ENCODE data around the gene PJVK.

Gene PJVK

DNA sequence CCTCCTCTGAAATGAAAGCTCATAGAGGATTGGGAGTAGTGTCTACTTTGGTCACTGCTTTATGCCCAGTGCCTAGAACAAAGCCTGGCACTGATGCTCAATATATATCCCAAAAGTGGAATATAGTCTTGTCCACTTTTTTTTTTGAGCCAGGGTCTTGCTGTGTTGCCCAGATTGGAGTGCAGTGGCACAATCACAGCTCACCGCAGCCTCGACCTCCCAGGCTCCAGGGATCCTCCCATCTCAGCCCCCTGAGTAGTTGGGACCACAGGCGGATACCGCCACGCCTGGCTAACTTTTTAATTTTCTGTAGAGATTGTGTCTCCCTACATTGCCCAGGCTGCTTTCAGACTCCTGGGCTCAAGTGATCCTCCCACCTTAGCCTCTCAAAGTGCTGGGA is 23.4 kb downstream of the PJVK start:
- Histone ChIP-seq H3K4me1 (ENCODE audit: insufficient read depth, insufficient read length) (no peaks in the 10 kb centered on the region), H3K36me3 (ENCODE audit: insufficient read depth, insufficient read length, low read length) (no peaks in the 10 kb centered on the region), H3K9ac (ENCODE audit: insufficient read length, low read depth) (no peak overlapping the region), H3K9me3 (ENCODE audit: insufficient read depth, low read length) (no peaks in the 10 kb centered on the region), H3K4me3 (ENCODE audit: insufficient read length, low read depth) (no peak overlapping the region), H3K27me3 (ENCODE audit: insufficient read depth, insufficient read length) (peaks cover 5% of the 10 kb centered on the region)
- no peak for DNase-seq (ENCODE audit: low read depth, low spot score)
- no peak for TF ChIP-seq SUZ12 (IDR thresholded peaks at IDR 0.05; ENCODE audit: extremely low read depth, insufficient read depth, insufficient read length)
- TF ChIP-seq ZNF274 (IDR thresholded peaks at IDR 0.05; ENCODE audit: low read depth, low read length), result no peak
- no peak for TF ChIP-seq YY1 (IDR thresholded peaks at IDR 0.05; ENCODE audit: insufficient read depth, insufficient read length)

DNA sequence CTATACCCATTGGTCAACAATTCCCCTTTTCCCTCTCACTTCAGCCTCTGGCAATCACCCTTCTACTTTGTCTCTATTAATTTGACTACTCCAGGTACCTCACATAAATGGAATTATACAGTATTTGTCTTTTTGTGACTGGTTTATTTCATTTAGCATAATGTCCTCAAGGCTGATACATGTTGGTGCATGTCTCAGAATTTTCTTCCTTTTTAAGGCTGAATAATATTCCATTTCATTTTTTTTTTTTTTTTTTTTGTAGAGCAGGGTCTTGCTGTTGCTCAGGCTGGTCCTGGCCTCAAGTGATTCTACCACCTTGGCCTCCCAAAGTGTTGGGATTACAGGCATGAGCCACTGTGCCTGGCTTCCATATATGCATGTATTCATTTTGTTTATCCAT is 25.3 kb downstream of the PJVK start:
- Histone ChIP-seq H3K4me1 (ENCODE audit: insufficient read depth, insufficient read length) (no peaks in the 10 kb centered on the region), H3K4me3 (ENCODE audit: insufficient read length, low read depth) (no peak overlapping the region), H3K27me3 (ENCODE audit: insufficient read depth, insufficient read length) (peaks cover 17% of the 10 kb centered on the region), H3K36me3 (ENCODE audit: insufficient read depth, insufficient read length, low read length) (no peaks in the 10 kb centered on the region), H3K9me3 (ENCODE audit: insufficient read depth, low read length) (no peaks in the 10 kb centered on the region), H3K9ac (ENCODE audit: insufficient read length, low read depth) (no peak overlapping the region)
- DNase-seq (ENCODE audit: low read depth, low spot score), result no peak
- TF ChIP-seq SUZ12 (IDR thresholded peaks at IDR 0.05; ENCODE audit: extremely low read depth, insufficient read depth, insufficient read length) (no peak), YY1 (IDR thresholded peaks at IDR 0.05; ENCODE audit: insufficient read depth, insufficient read length) (no peak), ZNF274 (IDR thresholded peaks at IDR 0.05; ENCODE audit: low read depth, low read length) (no peak)

DNA sequence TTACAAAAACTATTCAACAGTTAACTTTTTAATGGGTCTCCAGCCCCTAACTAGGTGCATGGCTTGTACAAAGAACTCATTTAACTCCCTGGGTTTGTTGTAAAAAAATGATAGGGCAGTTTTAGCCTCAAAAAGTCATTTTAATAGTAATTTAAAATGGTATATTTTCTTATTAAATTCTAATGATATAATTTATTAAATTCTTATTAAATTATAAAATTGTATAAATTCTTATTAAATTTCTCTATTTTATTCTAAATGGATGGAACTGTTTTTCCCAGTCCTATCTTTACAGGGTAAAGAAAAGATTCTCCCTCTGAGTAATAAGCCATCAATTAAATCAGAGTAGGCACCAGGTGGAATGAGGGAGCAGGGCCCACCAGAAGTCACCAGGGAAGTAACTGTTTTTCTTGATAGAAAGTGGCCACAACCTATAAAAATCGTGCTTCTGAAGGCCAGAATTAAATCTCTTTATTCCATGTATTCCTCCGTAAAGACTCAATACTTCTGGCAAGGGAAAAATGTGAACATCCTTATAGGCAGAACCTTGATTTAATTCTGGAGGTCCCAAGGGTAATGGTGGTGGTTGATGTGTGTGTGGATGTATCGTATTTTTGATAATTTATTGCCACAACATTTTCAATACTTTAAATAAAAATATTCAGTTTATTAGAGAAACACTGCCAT is 26.4 kb downstream of the PJVK start:
- DNase-seq (ENCODE audit: low read depth, low spot score), result no peak
- Histone ChIP-seq H3K9me3 (ENCODE audit: insufficient read depth, low read length) (no peaks in the 10 kb centered on the region), H3K4me1 (ENCODE audit: insufficient read depth, insufficient read length) (no peaks in the 10 kb centered on the region), H3K4me3 (ENCODE audit: insufficient read length, low read depth) (peak overlapping the region; percentile 81), H3K27me3 (ENCODE audit: insufficient read depth, insufficient read length) (peaks cover 18% of the 10 kb centered on the region), H3K9ac (ENCODE audit: insufficient read length, low read depth) (peak overlapping the region; percentile 76), H3K36me3 (ENCODE audit: insufficient read depth, insufficient read length, low read length) (no peaks in the 10 kb centered on the region)
- TF ChIP-seq ZNF274 (IDR thresholded peaks at IDR 0.05; ENCODE audit: low read depth, low read length), result no peak
- no peak for TF ChIP-seq YY1 (IDR thresholded peaks at IDR 0.05; ENCODE audit: insufficient read depth, insufficient read length)
- no peak for TF ChIP-seq SUZ12 (IDR thresholded peaks at IDR 0.05; ENCODE audit: extremely low read depth, insufficient read depth, insufficient read length)

DNA sequence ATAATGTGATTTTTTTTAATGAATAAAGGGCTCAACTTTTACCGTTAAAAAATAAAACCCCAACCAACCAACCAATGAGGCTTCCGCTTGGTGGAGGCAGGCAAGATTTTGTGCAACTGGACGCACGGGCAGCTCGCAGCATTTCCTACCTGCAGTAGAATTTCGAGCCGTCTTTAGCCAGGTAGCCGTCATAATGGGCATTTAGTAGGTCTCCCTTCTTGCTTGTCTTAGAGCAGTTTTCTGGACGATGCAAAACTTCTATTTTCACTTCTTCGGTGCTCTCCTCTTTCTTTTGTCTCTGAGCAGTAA is 26.9 kb downstream of the PJVK start:
- DNase-seq (ENCODE audit: low read depth, low spot score), result no peak
- Histone ChIP-seq H3K4me1 (ENCODE audit: insufficient read depth, insufficient read length) (no peaks in the 10 kb centered on the region), H3K4me3 (ENCODE audit: insufficient read length, low read depth) (peak overlapping the region; percentile 81), H3K36me3 (ENCODE audit: insufficient read depth, insufficient read length, low read length) (no peaks in the 10 kb centered on the region), H3K27me3 (ENCODE audit: insufficient read depth, insufficient read length) (peaks cover 18% of the 10 kb centered on the region), H3K9me3 (ENCODE audit: insufficient read depth, low read length) (no peaks in the 10 kb centered on the region), H3K9ac (ENCODE audit: insufficient read length, low read depth) (peak overlapping the region; percentile 76)
- TF ChIP-seq YY1 (IDR thresholded peaks at IDR 0.05; ENCODE audit: insufficient read depth, insufficient read length) (no peak), ZNF274 (IDR thresholded peaks at IDR 0.05; ENCODE audit: low read depth, low read length) (no peak), SUZ12 (IDR thresholded peaks at IDR 0.05; ENCODE audit: extremely low read depth, insufficient read depth, insufficient read length) (no peak)

DNA sequence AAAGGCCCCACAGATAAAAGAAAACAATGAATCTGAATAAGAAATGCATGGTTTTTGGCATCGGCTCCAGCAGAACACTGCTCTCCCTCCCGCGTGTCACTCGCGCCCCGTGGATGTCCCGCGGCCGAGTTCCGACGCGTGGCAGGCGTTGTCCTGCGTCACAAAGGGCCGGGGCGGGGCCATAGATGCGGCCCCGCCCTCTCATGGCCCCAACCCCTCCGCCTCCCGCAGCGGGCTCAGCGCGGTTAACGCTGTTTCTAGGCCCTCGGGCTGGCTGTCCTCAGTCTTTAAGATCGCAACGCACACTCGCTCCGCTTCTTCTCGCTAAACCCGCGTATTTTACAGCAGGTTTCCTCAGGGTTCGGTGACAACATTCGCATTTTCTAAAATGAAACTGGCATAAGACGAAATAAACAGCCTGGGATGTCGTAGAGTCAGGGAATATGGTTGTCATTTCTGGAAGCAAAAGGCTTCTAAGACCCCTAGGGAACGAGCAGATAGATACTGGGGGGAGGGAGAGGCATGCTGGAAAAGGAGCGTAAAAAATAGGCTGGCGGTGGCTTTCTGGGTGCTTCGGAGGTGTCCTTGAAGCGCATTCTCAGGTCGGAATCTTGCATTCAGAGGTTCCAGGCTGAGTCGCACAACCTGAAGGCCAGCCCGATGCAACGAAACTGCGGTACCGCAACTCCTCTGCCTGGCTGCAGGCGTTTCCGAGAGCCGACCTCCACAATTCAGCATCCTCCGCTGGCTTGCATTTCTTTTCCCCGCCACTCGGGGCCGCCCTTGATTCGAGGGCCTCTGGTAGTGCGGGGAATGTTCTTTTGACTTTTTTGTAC is 27.5 kb downstream of the PJVK start, which contains the start of gene FKBP7:
FKBP7 (minus strand) TSS at position 162 of the 836 bp plus-strand sequence; CDS start at position 61, 101 bp downstream.
- peak within 1 kb of the TSS; percentile 81 for H3K4me3 ChIP-seq (ENCODE audit: insufficient read length, low read depth)
- peaks cover 18% of the 10 kb centered on the region for H3K27me3 ChIP-seq (ENCODE audit: insufficient read depth, insufficient read length)
- no peaks in the 10 kb centered on the region for H3K36me3 ChIP-seq (ENCODE audit: insufficient read depth, insufficient read length, low read length)
- H3K4me1 ChIP-seq (ENCODE audit: insufficient read depth, insufficient read length), result no peaks in the 10 kb centered on the region
- no peaks in the 10 kb centered on the region for H3K9me3 ChIP-seq (ENCODE audit: insufficient read depth, low read length)
- no peak for DNase-seq (ENCODE audit: low read depth, low spot score)
- H3K9ac ChIP-seq (ENCODE audit: insufficient read length, low read depth), result peak within 1 kb of the TSS; percentile 83
- TF ChIP-seq YY1 (IDR thresholded peaks at IDR 0.05; ENCODE audit: insufficient read depth, insufficient read length), result no peak
- no peak for TF ChIP-seq ZNF274 (IDR thresholded peaks at IDR 0.05; ENCODE audit: low read depth, low read length)
- no peak for TF ChIP-seq SUZ12 (IDR thresholded peaks at IDR 0.05; ENCODE audit: extremely low read depth, insufficient read depth, insufficient read length)

DNA sequence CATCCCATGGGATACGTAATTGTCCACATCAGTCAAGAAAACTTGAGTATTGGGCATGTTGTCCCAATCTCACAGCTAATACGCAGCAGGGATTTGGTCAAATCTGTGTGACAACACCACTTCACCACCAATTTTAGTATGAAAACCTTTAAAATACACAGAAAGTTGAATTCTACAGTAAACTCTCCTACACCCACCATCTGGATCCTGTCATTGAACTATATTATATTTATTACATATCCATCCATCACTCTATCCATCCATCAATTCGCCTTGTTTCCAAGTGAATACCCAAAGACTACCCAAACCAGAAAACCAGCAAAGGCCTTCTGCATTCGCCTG is 28.1 kb downstream of the PJVK start:
- no peaks in the 10 kb centered on the region for H3K9me3 ChIP-seq (ENCODE audit: insufficient read depth, low read length)
- H3K36me3 ChIP-seq (ENCODE audit: insufficient read depth, insufficient read length, low read length), result no peaks in the 10 kb centered on the region
- H3K9ac ChIP-seq (ENCODE audit: insufficient read length, low read depth), result no peak overlapping the region
- H3K4me1 ChIP-seq (ENCODE audit: insufficient read depth, insufficient read length), result no peaks in the 10 kb centered on the region
- TF ChIP-seq ZNF274 (IDR thresholded peaks at IDR 0.05; ENCODE audit: low read depth, low read length) (no peak), SUZ12 (IDR thresholded peaks at IDR 0.05; ENCODE audit: extremely low read depth, insufficient read depth, insufficient read length) (no peak), YY1 (IDR thresholded peaks at IDR 0.05; ENCODE audit: insufficient read depth, insufficient read length) (no peak)
- no peak for DNase-seq (ENCODE audit: low read depth, low spot score)
- peak overlapping the region; percentile 81 for H3K4me3 ChIP-seq (ENCODE audit: insufficient read length, low read depth)
- H3K27me3 ChIP-seq (ENCODE audit: insufficient read depth, insufficient read length), result peaks cover 18% of the 10 kb centered on the region

DNA sequence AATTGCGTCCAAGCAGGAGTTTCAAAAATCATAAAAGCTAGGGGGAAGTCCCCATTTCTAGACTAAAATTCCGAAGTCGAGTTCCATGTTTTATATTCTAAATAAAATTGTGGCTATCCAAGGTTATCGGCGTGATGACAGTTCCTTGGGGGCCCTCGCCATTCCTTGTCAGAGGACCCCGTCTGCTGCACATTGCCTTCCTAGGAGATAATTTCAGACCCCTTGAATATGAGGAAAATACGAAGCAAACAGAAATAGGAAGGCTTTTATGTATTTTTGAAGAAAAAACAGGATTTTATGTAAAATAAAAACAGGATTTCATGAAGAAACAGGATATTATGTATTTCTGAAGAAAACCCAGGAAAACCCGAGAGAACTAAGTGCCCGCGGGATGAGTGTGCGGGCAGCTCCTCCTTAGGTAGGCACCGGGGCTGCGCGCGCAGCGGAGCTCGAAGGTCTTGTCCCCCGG is 28.6 kb downstream of the PJVK start:
- Histone ChIP-seq H3K9ac (ENCODE audit: insufficient read length, low read depth) (peak overlapping the region; percentile 78), H3K36me3 (ENCODE audit: insufficient read depth, insufficient read length, low read length) (no peaks in the 10 kb centered on the region), H3K4me3 (ENCODE audit: insufficient read length, low read depth) (peak overlapping the region; percentile 65), H3K4me1 (ENCODE audit: insufficient read depth, insufficient read length) (no peaks in the 10 kb centered on the region), H3K27me3 (ENCODE audit: insufficient read depth, insufficient read length) (peaks cover 18% of the 10 kb centered on the region), H3K9me3 (ENCODE audit: insufficient read depth, low read length) (no peaks in the 10 kb centered on the region)
- TF ChIP-seq SUZ12 (IDR thresholded peaks at IDR 0.05; ENCODE audit: extremely low read depth, insufficient read depth, insufficient read length) (no peak), ZNF274 (IDR thresholded peaks at IDR 0.05; ENCODE audit: low read depth, low read length) (no peak), YY1 (IDR thresholded peaks at IDR 0.05; ENCODE audit: insufficient read depth, insufficient read length) (no peak)
- no peak for DNase-seq (ENCODE audit: low read depth, low spot score)
